ENCODE results near the gene SFN.

Gene SFN

GRCh38 chr1:26862781-26863684 lies at the start of gene SFN:
SFN (plus strand) TSS chr1:26863149; CDS start chr1:26863213, 64 bp downstream.
- POLR2A ChIA-PET: interaction anchor here (0.6 to 1.0 kb wide), 2 partner anchors 30 to 909 kb away, joined by 3 to 4 read pairs; no protein-coding TSS in a partner anchor
- peak; percentile 50 for DNase-seq (ENCODE audit: extremely low spot score)
- CTCF ChIA-PET: interaction anchor here (0.8 to 11.5 kb wide), 10 partner anchors 9 to 264 kb away, joined by 3 to 72 read pairs (median 4); no protein-coding TSS in a partner anchor
- TF ChIP-seq CTCF (IDR thresholded peaks at IDR 0.05; ENCODE audit: control extremely low read depth, extremely low read depth, low read depth, missing control alignments): peak; percentile 43

GRCh38 chr1:26814377-26814776 lies 48.6 kb upstream of the SFN start:
- POLR2A ChIA-PET: no interaction called here
- no peak for DNase-seq (ENCODE audit: extremely low spot score)
- CTCF ChIA-PET: interaction anchor here (1.9 kb wide), 1 partner anchor 18 kb away, joined by 7 read pairs; no protein-coding TSS in a partner anchor
- TF ChIP-seq CTCF (IDR thresholded peaks at IDR 0.05; ENCODE audit: control extremely low read depth, extremely low read depth, low read depth, missing control alignments): no peak

- no peak for DNase-seq (ENCODE audit: extremely low spot score)
- ChIA-PET CTCF (interaction anchor here (1.6 to 1.9 kb wide), 2 partner anchors 11 to 18 kb away, joined by 4 to 7 read pairs; partner anchors contain the start of gene ZDHHC18), POLR2A (no interaction called here)
- no peak for TF ChIP-seq CTCF (IDR thresholded peaks at IDR 0.05; ENCODE audit: control extremely low read depth, extremely low read depth, low read depth, missing control alignments)
Measured at GRCh38 chr1:26814893-26815292, 48.1 kb upstream of the SFN start.

- POLR2A ChIA-PET: interaction anchor here (0.5 to 1.0 kb wide), 2 partner anchors 44 to 100 kb away, joined by 3 read pairs; no protein-coding TSS in a partner anchor
- CTCF ChIA-PET: interaction anchor here (0.7 to 3.0 kb wide), 24 partner anchors 10 to 219 kb away, joined by 3 to 51 read pairs (median 5); partner anchors contain the start of gene GPN2
- peak; percentile 80 for DNase-seq (ENCODE audit: extremely low spot score)
- peak; percentile 52 for TF ChIP-seq CTCF (IDR thresholded peaks at IDR 0.05; ENCODE audit: control extremely low read depth, extremely low read depth, low read depth, missing control alignments)
Measured at GRCh38 chr1:26820784-26821269, 42.1 kb upstream of the SFN start.

- ChIA-PET CTCF (interaction anchor here (1.0 to 2.5 kb wide), 4 partner anchors 12 to 221 kb away, joined by 3 to 10 read pairs (median 5); partner anchors contain the start of gene PIGV), POLR2A (no interaction called here)
- DNase-seq (ENCODE audit: extremely low spot score): no peak
- TF ChIP-seq CTCF (IDR thresholded peaks at IDR 0.05; ENCODE audit: control extremely low read depth, extremely low read depth, low read depth, missing control alignments): no peak
Measured at GRCh38 chr1:26822737-26823395, 40.1 kb upstream of the SFN start.

GRCh38 chr1:26824731-26825130 lies 38.2 kb upstream of the SFN start:
- no peak for DNase-seq (ENCODE audit: extremely low spot score)
- CTCF ChIA-PET: interaction anchor here (1.9 to 2.6 kb wide), 4 partner anchors 10 to 36 kb away, joined by 7 to 17 read pairs (median 12); partner anchors contain the start of gene PIGV
- POLR2A ChIA-PET: no interaction called here
- no peak for TF ChIP-seq CTCF (IDR thresholded peaks at IDR 0.05; ENCODE audit: control extremely low read depth, extremely low read depth, low read depth, missing control alignments)

Data from GM10248 (cell line).